HG03565 (cell line): ENCODE results near the gene TEX44.
"Not testable (repeated sequence)": the region's sequence is repeated elsewhere in the genome, so short reads cannot be mapped to it uniquely, and the experiment has no call there.

Source experiments
- ATAC-seq: cut with Tn5 transposase; IDR thresholded peaks from one replicate; pipeline ENCODE4 v1.9.1; 2021; ENCODE audit warnings: mild to moderate bottlenecking, moderate library complexity; ENCODE audit not compliant: unreplicated experiment

TEX44 gene

GRCh38 chr2:231592636-231593145 is at the start of gene TEX44:
Gene TEX44 (plus strand): TSS chr2:231592864. CDS start chr2:231592952, 88 bp downstream.
- ATAC-seq = no peak

- ATAC-seq = peak; percentile 98
Measured at GRCh38 chr2:231545105-231545902, 47.4 kb upstream of the TEX44 start.

GRCh38 chr2:231546014-231546715 is 46.5 kb upstream of the TEX44 start:
- no peak for ATAC-seq

GRCh38 chr2:231547315-231548110 is 45.2 kb upstream of the TEX44 start:
- ATAC-seq = no peak

GRCh38 chr2:231548752-231549151 is 43.9 kb upstream of the TEX44 start:
- ATAC-seq = no peak

- no peak for ATAC-seq
Measured at GRCh38 chr2:231549446-231550239, 43.0 kb upstream of the TEX44 start.

GRCh38 chr2:231552752-231553151 is 39.9 kb upstream of the TEX44 start:
- no peak for ATAC-seq

GRCh38 chr2:231554327-231554726 is 38.3 kb upstream of the TEX44 start:
- ATAC-seq = no peak

GRCh38 chr2:231554748-231555545 is 37.7 kb upstream of the TEX44 start:
- no peak for ATAC-seq

- not testable (repeated sequence) for ATAC-seq
Measured at GRCh38 chr2:231556496-231556895, 36.2 kb upstream of the TEX44 start.

GRCh38 chr2:231556981-231557380 is 35.7 kb upstream of the TEX44 start:
- ATAC-seq = no peak

- ATAC-seq = peak; percentile 60
Measured at GRCh38 chr2:231557571-231558217, 35.0 kb upstream of the TEX44 start.

- no peak for ATAC-seq
Measured at GRCh38 chr2:231563378-231563961, 29.2 kb upstream of the TEX44 start.

GRCh38 chr2:231565887-231566594 is 26.6 kb upstream of the TEX44 start:
- no peak for ATAC-seq

GRCh38 chr2:231567159-231567558 is 25.5 kb upstream of the TEX44 start:
- no peak for ATAC-seq

- no peak for ATAC-seq
Measured at GRCh38 chr2:231568098-231568784, 24.4 kb upstream of the TEX44 start.

- ATAC-seq = no peak
Measured at GRCh38 chr2:231568785-231569435, 23.8 kb upstream of the TEX44 start.
